ENCODE data around the gene RBM38. TPM values are rescaled to one million over a fixed set of nuclear protein-coding genes. Genes with fewer than 3 reads are reported as not detected.

The RBM38 gene
- total RNA-seq, 1 donor from 2014 or later = 26.6 TPM

DNA sequence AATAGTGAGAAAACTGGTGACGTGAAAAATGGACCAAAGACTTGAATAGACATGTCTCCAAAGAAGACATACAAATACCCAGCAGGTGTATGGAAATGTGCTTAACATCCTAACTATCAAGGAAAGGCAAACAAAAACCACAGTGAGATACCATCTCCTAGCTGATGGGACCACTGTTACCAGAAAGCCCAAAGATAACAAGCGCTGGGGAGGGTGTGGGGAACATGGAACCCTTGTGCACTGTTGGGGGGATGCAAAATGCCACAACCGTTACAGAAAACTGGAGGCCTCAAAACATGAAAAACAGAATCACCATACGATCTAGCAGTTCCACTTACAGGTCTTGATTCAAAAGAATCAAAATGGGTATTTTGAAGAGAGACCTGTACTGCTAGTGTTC lies 19.8 kb upstream of the RBM38 start:
- peaks cover 56% of the 10 kb centered on the region for H3K36me3 Mint-ChIP-seq

DNA sequence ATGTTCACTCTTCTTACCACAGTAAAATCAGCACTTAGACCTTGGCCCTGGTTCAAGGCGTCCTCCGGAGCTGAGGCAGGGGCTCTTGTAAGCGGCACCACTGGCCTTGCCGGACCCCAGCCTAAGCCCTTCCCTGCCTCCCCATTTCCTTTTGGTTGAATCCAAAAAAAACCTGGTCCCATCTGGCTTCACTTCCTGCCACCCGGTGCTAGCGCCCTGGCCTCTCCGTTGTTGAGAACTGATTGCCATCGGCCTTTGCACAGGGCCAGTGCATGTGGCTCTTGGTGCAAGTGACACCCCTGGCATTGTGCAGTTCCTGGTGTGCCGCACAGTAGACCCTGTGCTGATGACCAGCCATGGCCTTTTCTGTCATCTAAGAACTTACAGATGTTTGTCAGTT lies 19.0 kb upstream of the RBM38 start:
- Mint-ChIP-seq H3K36me3 (peaks cover 53% of the 10 kb centered on the region), H3K27me3 (ENCODE audit: insufficient read depth, low read depth) (no peaks in the 10 kb centered on the region), H3K9me3 (no peaks in the 10 kb centered on the region), H3K27ac (no peak overlapping the region), H3K4me1 (no peaks in the 10 kb centered on the region), H3K4me3 (no peak overlapping the region)
- no peak overlapping the region for H3K4me3 ChIP-seq
- DNase-seq (ENCODE audit: low spot score) = no peak
- TF ChIP-seq EZH2 (IDR thresholded peaks at IDR 0.05) = no peak
- TF ChIP-seq, protein P1, sequence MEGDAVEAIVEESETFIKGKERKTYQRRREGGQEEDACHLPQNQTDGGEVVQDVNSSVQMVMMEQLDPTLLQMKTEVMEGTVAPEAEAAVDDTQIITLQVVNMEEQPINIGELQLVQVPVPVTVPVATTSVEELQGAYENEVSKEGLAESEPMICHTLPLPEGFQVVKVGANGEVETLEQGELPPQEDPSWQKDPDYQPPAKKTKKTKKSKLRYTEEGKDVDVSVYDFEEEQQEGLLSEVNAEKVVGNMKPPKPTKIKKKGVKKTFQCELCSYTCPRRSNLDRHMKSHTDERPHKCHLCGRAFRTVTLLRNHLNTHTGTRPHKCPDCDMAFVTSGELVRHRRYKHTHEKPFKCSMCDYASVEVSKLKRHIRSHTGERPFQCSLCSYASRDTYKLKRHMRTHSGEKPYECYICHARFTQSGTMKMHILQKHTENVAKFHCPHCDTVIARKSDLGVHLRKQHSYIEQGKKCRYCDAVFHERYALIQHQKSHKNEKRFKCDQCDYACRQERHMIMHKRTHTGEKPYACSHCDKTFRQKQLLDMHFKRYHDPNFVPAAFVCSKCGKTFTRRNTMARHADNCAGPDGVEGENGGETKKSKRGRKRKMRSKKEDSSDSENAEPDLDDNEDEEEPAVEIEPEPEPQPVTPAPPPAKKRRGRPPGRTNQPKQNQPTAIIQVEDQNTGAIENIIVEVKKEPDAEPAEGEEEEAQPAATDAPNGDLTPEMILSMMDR (IDR thresholded peaks at IDR 0.05) = no peak
- no peak for TF ChIP-seq EZH2phosphoT487 (IDR thresholded peaks at IDR 0.05)
- H3K9ac ChIP-seq = no peak overlapping the region
- no peak overlapping the region for H3K27ac ChIP-seq
- no peaks in the 10 kb centered on the region for H3K9me3 ChIP-seq (ENCODE audit: low read depth)
- H3K79me2 ChIP-seq (ENCODE audit: low read depth) = no peaks in the 10 kb centered on the region
- no peaks in the 10 kb centered on the region for H3F3A ChIP-seq (ENCODE audit: low read depth)
- no peaks in the 10 kb centered on the region for H3K27me3 ChIP-seq
- H3K36me3 ChIP-seq = no peaks in the 10 kb centered on the region
- H3K4me1 ChIP-seq = no peaks in the 10 kb centered on the region
- no peak overlapping the region for H2AFZ ChIP-seq (replicated peaks)
- H4K20me1 ChIP-seq (ENCODE audit: low read depth) = peaks cover 15% of the 10 kb centered on the region
- H3K4me2 ChIP-seq = no peak overlapping the region

More for the DNA sequence above, 19.8 kb upstream of the RBM38 start:
- Histone ChIP-seq H3K79me2 (ENCODE audit: low read depth) (no peaks in the 10 kb centered on the region), H3F3A (ENCODE audit: low read depth) (no peaks in the 10 kb centered on the region), H3K4me1 (no peaks in the 10 kb centered on the region), H3K27me3 (no peaks in the 10 kb centered on the region), H4K20me1 (ENCODE audit: low read depth) (peaks cover 16% of the 10 kb centered on the region), H2AFZ (replicated peaks) (no peak overlapping the region), H3K36me3 (peaks cover 6% of the 10 kb centered on the region), H3K9ac (no peak overlapping the region), H3K4me3 (no peak overlapping the region), H3K4me2 (no peak overlapping the region), H3K27ac (no peak overlapping the region), H3K9me3 (ENCODE audit: low read depth) (no peaks in the 10 kb centered on the region)
- no peaks in the 10 kb centered on the region for H3K9me3 Mint-ChIP-seq
- H3K27ac Mint-ChIP-seq = no peak overlapping the region
- H3K4me1 Mint-ChIP-seq = no peaks in the 10 kb centered on the region
- no peak overlapping the region for H3K4me3 Mint-ChIP-seq
- DNase-seq (ENCODE audit: low spot score) = no peak
- TF ChIP-seq, protein P1 (IDR thresholded peaks at IDR 0.05) = no peak
- no peak for TF ChIP-seq EZH2 (IDR thresholded peaks at IDR 0.05)
- H3K27me3 Mint-ChIP-seq (ENCODE audit: insufficient read depth, low read depth) = no peaks in the 10 kb centered on the region

DNA sequence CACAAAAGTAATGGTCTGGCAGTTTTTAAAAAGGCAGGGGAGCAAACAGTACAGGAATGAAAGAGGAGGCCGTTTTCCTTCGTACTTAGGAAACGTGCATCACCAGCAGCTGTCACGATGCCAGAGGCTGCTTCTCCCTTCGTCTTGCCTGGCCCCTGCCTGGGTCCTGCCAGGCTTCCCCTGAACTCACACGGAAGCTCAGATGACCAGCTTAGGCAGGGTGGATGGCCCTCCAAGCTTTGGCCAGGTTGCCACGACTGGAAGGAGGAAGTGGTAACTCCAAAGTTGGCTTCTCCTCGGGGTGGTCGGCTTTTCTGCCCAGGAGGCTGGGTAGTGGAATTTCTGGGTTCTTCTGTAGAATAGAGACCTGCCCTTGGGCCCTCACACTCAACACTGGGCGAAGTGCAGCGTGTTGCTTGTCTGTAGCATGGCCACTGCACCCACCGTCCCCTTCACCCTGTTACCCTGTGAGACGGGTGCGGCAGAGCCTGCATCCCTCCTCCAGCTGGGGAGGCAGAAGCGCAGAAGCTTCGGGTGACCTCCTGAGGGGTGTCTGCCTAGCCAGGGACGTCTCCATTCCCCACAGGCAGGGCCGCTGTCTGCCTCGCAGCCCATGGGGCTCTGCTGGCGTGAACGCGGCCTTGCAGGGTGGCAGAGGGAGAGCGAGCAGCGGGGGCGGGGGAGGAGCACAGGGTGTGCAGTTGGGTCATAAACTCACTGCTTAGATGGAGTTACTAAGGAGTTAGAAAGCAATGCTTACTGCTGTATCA lies 18.4 kb upstream of the RBM38 start:
- Mint-ChIP-seq H3K4me3 (no peak overlapping the region), H3K27ac (no peak overlapping the region), H3K36me3 (peaks cover 51% of the 10 kb centered on the region), H3K27me3 (ENCODE audit: insufficient read depth, low read depth) (no peaks in the 10 kb centered on the region), H3K4me1 (no peaks in the 10 kb centered on the region), H3K9me3 (no peaks in the 10 kb centered on the region)
- H2AFZ ChIP-seq (replicated peaks) = no peak overlapping the region
- TF ChIP-seq EZH2 (IDR thresholded peaks at IDR 0.05) = no peak
- TF ChIP-seq, protein P1 (IDR thresholded peaks at IDR 0.05) = no peak
- peaks cover 15% of the 10 kb centered on the region for H4K20me1 ChIP-seq (ENCODE audit: low read depth)
- H3K4me2 ChIP-seq = no peak overlapping the region
- H3K27me3 ChIP-seq = no peaks in the 10 kb centered on the region
- H3F3A ChIP-seq (ENCODE audit: low read depth) = no peaks in the 10 kb centered on the region
- H3K79me2 ChIP-seq (ENCODE audit: low read depth) = no peaks in the 10 kb centered on the region
- H3K4me1 ChIP-seq = no peaks in the 10 kb centered on the region
- no peaks in the 10 kb centered on the region for H3K36me3 ChIP-seq
- no peaks in the 10 kb centered on the region for H3K9me3 ChIP-seq (ENCODE audit: low read depth)
- H3K4me3 ChIP-seq = no peak overlapping the region
- no peak overlapping the region for H3K9ac ChIP-seq
- H3K27ac ChIP-seq = no peak overlapping the region
- no peak for DNase-seq (ENCODE audit: low spot score)

All from neural progenitor cell (in vitro differentiated cells).